GM18526 (cell line): ENCODE data around the gene ZNF565.
A peak's percentile ranks its signal among the peaks of the same experiment; 100 is the strongest.

Experiments
- POLR2A ChIP-seq: IDR thresholded peaks from 3 replicates; pipeline ENCODE4 v1.6.1; 2011; ENCODE audit not compliant: insufficient read length; ENCODE audit errors: extremely low read depth

ZNF565 gene

DNA sequence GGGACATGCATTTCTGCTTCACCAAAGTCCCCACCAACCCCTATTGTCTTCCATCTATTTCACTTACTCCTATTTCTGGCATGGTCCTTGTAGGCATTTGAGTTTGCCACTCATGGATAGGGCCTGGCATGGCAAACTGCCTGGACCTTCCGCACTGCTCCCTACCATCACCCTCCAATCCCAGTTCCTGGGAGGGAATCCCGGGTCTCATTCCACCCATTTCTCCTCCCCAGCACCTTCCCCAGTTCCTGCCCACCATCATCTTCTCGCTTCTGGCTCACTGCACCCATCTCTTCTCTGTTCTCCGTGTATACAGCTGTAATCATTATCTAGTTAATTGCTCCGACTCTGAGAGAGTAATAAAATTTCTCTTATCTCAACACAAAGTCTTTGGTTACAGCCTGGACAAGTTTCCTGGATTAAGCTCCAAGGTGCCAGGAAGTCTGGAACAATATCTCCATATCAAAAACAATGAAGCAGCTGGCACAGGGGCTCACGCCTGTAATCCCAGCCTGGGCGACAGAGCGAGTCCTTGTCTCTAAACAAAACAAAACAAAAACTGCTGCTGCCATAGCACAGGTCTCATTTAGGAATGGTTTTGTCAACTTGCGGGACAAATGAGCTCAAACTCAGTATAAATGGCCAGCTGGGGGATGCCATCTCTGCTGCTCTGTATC is 45.2 kb downstream of the ZNF565 start:
- no peak for TF ChIP-seq POLR2A

- no peak for TF ChIP-seq POLR2A
These were observed 50.7 kb downstream of the ZNF565 start for GRCh38 chr19:36163813-36164212.

GRCh38 chr19:36160821-36161596 is 53.5 kb downstream of the ZNF565 start:
- TF ChIP-seq POLR2A: no peak

GRCh38 chr19:36153126-36153525 is 61.3 kb downstream of the ZNF565 start:
- TF ChIP-seq POLR2A: no peak

DNA sequence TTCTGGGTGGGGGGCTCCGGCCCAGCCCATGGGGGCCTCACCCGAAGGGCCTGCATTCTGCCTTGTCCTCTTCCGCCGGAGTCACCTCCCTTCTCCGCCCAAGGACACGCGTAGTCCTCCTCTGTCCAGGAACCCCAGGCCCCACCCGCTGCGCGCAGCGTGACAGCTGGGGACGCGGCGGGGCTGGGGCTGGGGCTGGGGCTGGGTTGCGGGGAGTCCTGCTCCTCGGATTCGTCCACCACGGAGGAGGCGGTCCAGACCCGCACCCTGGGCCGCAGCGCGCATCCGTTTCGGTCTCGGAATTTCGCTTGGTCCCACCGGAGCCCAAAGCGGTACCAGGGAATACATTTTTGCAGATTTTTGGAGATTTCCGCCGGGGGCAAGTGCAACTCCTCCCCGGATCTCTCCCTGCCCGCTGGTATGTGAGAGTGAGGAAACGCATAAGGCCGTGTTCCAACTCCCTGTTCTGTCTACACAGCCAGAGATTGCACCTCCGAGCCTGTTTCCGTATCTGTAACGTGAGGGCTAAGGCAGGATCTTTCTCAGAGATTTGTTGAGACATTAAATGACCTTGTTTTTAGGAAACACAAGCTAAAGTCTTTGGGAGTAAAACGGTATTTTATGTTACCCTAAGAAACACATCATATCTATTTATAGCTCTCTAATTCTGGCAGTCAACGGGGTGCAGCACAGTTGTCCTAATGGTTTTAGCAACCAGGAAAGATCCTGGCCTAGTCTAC is 61.9 kb downstream of the ZNF565 start, which contains the start of gene COX7A1:
Gene COX7A1 (minus strand): TSS at position 96 of the 740 bp plus-strand sequence. CDS start 40 bp downstream, at position 56.
- no peak for TF ChIP-seq POLR2A

DNA sequence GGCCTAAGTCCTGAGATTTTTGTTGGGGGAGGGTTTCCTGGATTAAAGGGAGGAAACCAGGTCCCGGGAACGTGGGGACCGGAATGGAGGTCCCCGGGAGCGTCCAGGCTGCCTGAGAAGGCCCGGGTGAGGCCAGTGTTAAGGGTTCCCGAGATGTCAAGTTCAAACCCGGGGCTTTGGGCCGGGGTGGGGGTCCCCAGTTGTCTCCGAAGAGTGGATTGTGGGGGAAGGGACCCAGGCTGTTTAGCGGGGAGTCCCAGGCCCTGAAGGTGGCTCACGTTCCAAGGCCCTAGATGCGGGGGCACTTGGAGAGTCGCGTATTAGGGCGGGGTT is 62.5 kb downstream of the ZNF565 start:
- TF ChIP-seq POLR2A: no peak

DNA sequence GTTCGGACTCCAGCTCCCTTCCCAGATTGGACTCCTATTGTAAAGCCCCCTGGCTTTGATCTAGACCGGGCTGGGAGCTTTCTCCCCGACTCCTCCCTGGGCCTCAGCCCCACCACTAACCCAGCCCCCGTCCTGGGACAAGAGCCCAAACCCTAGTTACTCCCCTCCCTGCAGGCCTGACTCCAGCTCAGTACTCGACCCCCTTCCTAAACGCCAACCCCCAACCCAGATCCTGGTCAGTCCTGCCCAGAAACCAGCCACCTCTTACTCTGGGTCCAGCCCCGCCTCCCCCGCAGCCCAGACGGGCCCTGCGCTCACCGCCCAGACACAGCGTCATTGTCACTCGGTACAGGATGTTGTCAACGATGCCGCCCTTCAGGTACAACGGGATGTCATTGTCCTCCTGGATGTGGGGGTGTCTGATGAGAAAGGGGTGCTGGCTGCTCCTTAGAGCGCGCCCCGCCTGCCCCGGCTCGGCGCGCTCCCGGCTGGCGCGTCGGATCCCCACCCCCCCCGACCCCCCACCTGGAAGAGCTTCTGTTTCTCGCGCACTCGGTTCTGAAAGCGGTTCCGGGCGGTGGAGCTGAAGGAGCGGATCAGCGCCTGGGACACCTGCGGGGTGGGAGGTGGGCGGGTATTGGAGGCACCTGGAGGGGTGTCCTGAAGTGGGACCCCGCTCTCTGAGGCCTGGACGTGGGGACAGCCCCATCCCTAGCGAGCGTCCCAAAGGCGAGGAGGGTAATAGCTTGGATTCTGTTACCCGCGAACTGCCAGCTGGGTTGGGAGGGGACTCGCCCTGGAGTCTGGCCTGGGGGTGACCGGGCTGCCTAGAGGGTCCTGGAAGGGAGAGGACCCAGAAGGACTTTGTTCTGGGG is 63.1 kb downstream of the ZNF565 start:
- TF ChIP-seq POLR2A: no peak

DNA sequence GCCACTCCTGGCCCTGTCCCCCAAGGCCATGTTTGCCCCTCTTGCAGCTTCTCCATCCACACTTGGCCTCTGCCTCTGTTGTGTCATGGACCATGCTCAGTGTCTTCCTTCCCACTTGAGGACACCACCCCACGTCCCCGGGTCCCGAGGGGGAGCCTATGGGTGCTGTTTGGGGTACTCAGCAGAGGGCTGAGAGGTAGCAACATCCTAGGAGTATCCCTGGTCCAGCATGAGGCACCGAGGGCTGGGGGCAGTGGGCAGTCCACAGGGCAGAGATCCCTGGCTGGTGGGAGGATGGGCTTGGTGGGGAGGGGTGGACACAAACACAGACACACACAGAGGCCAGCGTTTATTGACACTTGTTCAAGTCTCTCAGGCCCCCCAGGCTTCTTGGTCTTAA is 63.9 kb downstream of the ZNF565 start:
- TF ChIP-seq POLR2A: no peak

- TF ChIP-seq POLR2A: no peak
These were observed 64.6 kb downstream of the ZNF565 start for GRCh38 chr19:36149673-36150406.

DNA sequence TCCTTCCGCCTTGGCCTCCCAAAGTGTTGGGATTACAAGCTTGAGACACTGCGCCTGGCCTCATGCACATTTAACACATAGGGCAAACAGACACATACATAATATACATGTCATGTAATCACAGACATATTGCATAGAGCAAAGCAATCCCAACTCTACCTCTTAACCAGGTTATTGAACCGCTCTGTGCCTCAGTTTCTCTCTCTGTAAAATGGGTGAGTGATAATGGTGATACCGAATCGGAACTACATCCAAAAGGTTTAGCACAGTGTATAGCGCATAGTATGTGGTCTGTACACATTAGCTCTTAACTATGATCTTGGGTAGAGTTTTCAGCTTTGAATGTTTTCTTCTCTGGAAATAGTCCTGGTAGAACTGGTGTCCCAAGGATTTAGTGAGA is 69.8 kb downstream of the ZNF565 start:
- TF ChIP-seq POLR2A: no peak

DNA sequence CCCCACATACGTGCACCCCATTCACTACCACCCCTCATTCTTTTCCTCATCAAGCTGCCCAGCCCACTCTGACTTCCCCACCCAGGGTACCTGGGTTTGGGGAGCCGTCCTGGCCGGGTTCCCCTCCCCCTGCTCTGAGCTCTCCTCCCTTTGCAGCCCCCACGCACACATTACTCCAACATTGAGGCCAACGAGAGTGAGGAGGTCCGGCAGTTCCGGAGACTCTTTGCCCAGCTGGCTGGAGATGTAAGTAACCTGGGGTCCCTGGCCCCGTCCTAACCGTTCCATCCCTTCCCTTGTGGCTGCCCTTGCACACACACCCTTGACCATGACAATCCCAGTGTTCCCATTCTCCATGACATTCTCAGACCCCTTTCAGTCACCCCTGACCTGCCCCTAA is 72.0 kb downstream of the ZNF565 start:
- TF ChIP-seq POLR2A: no peak

- TF ChIP-seq POLR2A: no peak
These were observed 72.4 kb downstream of the ZNF565 start for GRCh38 chr19:36142046-36142445.

GRCh38 chr19:36141039-36141927 is 73.2 kb downstream of the ZNF565 start:
- peak; percentile 27 for TF ChIP-seq POLR2A
